ENCODE data around the gene ABL2.
"Not testable (repeated sequence)": the region's sequence is repeated elsewhere in the genome, so short reads cannot be mapped to it uniquely, and the experiment has no call there.

ABL2 gene

GRCh38 chr1:179217943-179218507, 11.5 kb downstream of the ABL2 start:
- DNase-seq: no peak

GRCh38 chr1:179213317-179213716, 16.2 kb downstream of the ABL2 start:
- not testable (repeated sequence) for DNase-seq

- DNase-seq: no peak
Observed at GRCh38 chr1:179208681-179209477, 20.6 kb downstream of the ABL2 start.

- DNase-seq: peak in 1 of 58 donors; percentile 2
Observed at GRCh38 chr1:179206812-179207211, 22.7 kb downstream of the ABL2 start.

- no peak for DNase-seq
Observed at GRCh38 chr1:179205284-179205683, 24.2 kb downstream of the ABL2 start.

- no peak for DNase-seq
Observed at GRCh38 chr1:179202161-179202560, 27.3 kb downstream of the ABL2 start.

- DNase-seq: no peak
Observed at GRCh38 chr1:179200586-179200985, 28.9 kb downstream of the ABL2 start.

- no peak for DNase-seq
Observed at GRCh38 chr1:179197690-179198297, 31.7 kb downstream of the ABL2 start.

- not testable (repeated sequence) for DNase-seq
Observed at GRCh38 chr1:179195857-179196256, 33.6 kb downstream of the ABL2 start.

- DNase-seq: no peak
Observed at GRCh38 chr1:179195376-179195775, 34.1 kb downstream of the ABL2 start.

GRCh38 chr1:179194068-179194537, 35.4 kb downstream of the ABL2 start:
- DNase-seq: no peak

- no peak for DNase-seq
Observed at GRCh38 chr1:179190861-179191260, 38.6 kb downstream of the ABL2 start.

GRCh38 chr1:179187735-179188471, 41.6 kb downstream of the ABL2 start:
- DNase-seq: no peak

GRCh38 chr1:179187043-179187442, 42.4 kb downstream of the ABL2 start:
- no peak for DNase-seq

- DNase-seq: no peak
Observed at GRCh38 chr1:179184403-179184802, 45.1 kb downstream of the ABL2 start.

GRCh38 chr1:179183857-179184256, 45.6 kb downstream of the ABL2 start:
- no peak for DNase-seq

GRCh38 chr1:179178950-179179349, 50.5 kb downstream of the ABL2 start:
- DNase-seq: no peak

GRCh38 chr1:179178183-179178582, 51.3 kb downstream of the ABL2 start:
- no peak for DNase-seq

GRCh38 chr1:179177615-179178014, 51.9 kb downstream of the ABL2 start:
- no peak for DNase-seq

GRCh38 chr1:179177182-179177581, 52.3 kb downstream of the ABL2 start:
- DNase-seq: peak in 5 of 58 donors; percentile 3 to 19 (median 4)

- peak in 44 of 58 donors; percentile 1 to 82 (median 32) for DNase-seq
Observed at GRCh38 chr1:179175011-179175841, 54.3 kb downstream of the ABL2 start.

Measured in anterior cingulate cortex (tissue), 58 donors.